Measurements from ENCODE around the gene SORBS2.

SORBS2 gene

GRCh38 chr4:185821029-185821419 lies 9.0 kb upstream of the SORBS2 start:
- no CpG with 5 or more reads among the region's 11 CpGs for WGBS (ENCODE audit: extremely low coverage, insufficient coverage, insufficient read length)
- no peak overlapping the region for H3K9ac ChIP-seq (ENCODE audit: low read length)
- H3K4me1 ChIP-seq (ENCODE audit: control insufficient read depth in 1 of 2, insufficient read depth in 2 of 2, low read length in 2 of 2), result no peaks in the 10 kb centered on the region
- H3K4me3 ChIP-seq (ENCODE audit: low read depth, low read length), result no peak overlapping the region
- H3K36me3 ChIP-seq (ENCODE audit: control insufficient read depth in 1 of 2, insufficient read depth in 2 of 2, low read length in 2 of 2), result no peaks in the 10 kb centered on the region
- no peak overlapping the region for H2AFZ ChIP-seq (ENCODE audit: insufficient read depth, low read length, poor library complexity)
- H3K23ac ChIP-seq (ENCODE audit: low read length), result no peak overlapping the region
- no peaks in the 10 kb centered on the region for H3K27me3 ChIP-seq (ENCODE audit: insufficient read depth, low read length)
- H2BK12ac ChIP-seq (ENCODE audit: low read length), result peak overlapping the region; percentile 2
- no peak overlapping the region for H3K4ac ChIP-seq (ENCODE audit: low read depth, low read length)
- no peak overlapping the region for H3K4me2 ChIP-seq (ENCODE audit: low read length)
- H4K12ac ChIP-seq (ENCODE audit: low read depth, low read length), result no peak overlapping the region
- no peak overlapping the region for H2AK5ac ChIP-seq (ENCODE audit: low read length)
- no peak overlapping the region for H3K18ac ChIP-seq (ENCODE audit: low read length)
- no peak overlapping the region for H3K27ac ChIP-seq (ENCODE audit: low read depth, low read length)
- no peak overlapping the region for H4K91ac ChIP-seq (ENCODE audit: low read depth, low read length)
- H3K79me2 ChIP-seq (ENCODE audit: control insufficient read depth, insufficient read depth, low read length, poor library complexity), result no peaks in the 10 kb centered on the region
- H2BK120ac ChIP-seq (ENCODE audit: insufficient read depth, low read length, poor library complexity), result no peak overlapping the region
- H3K79me1 ChIP-seq (ENCODE audit: low read length), result no peaks in the 10 kb centered on the region
- H3K9me3 ChIP-seq (ENCODE audit: insufficient read depth, low read depth, low read length), result peaks cover 1% of the 10 kb centered on the region
- no peak for DNase-seq
- no peak overlapping the region for H4K8ac ChIP-seq (ENCODE audit: low read depth, low read length)
- H3K14ac ChIP-seq (ENCODE audit: low read length), result peak overlapping the region; percentile 11
- H2BK5ac ChIP-seq (ENCODE audit: low read depth, low read length, poor library complexity), result no peak overlapping the region

- Histone ChIP-seq H4K8ac (ENCODE audit: low read depth, low read length) (no peak overlapping the region), H3K14ac (ENCODE audit: low read length) (no peak overlapping the region), H3K79me2 (ENCODE audit: control insufficient read depth, insufficient read depth, low read length, poor library complexity) (no peaks in the 10 kb centered on the region), H4K91ac (ENCODE audit: low read depth, low read length) (no peak overlapping the region), H3K4me1 (ENCODE audit: control insufficient read depth in 1 of 2, insufficient read depth in 2 of 2, low read length in 2 of 2) (no peaks in the 10 kb centered on the region), H2AK5ac (ENCODE audit: low read length) (no peak overlapping the region), H3K9me3 (ENCODE audit: insufficient read depth, low read depth, low read length) (peaks cover 1% of the 10 kb centered on the region), H2AFZ (ENCODE audit: insufficient read depth, low read length, poor library complexity) (no peak overlapping the region), H3K23ac (ENCODE audit: low read length) (no peak overlapping the region), H4K12ac (ENCODE audit: low read depth, low read length) (no peak overlapping the region), H3K27ac (ENCODE audit: low read depth, low read length) (no peak overlapping the region), H3K4ac (ENCODE audit: low read depth, low read length) (no peak overlapping the region), H3K4me2 (ENCODE audit: low read length) (no peak overlapping the region), H3K36me3 (ENCODE audit: control insufficient read depth in 1 of 2, insufficient read depth in 2 of 2, low read length in 2 of 2) (no peaks in the 10 kb centered on the region), H3K27me3 (ENCODE audit: insufficient read depth, low read length) (no peaks in the 10 kb centered on the region), H2BK12ac (ENCODE audit: low read length) (peak overlapping the region; percentile 2), H3K9ac (ENCODE audit: low read length) (no peak overlapping the region), H3K18ac (ENCODE audit: low read length) (no peak overlapping the region), H3K4me3 (ENCODE audit: low read depth, low read length) (no peak overlapping the region), H3K79me1 (ENCODE audit: low read length) (no peaks in the 10 kb centered on the region), H2BK5ac (ENCODE audit: low read depth, low read length, poor library complexity) (no peak overlapping the region), H2BK120ac (ENCODE audit: insufficient read depth, low read length, poor library complexity) (no peak overlapping the region)
- no peak for DNase-seq
- no CpG with 5 or more reads among the region's 29 CpGs for WGBS (ENCODE audit: extremely low coverage, insufficient coverage, insufficient read length)
Observed at GRCh38 chr4:185820146-185821028, 8.4 kb upstream of the SORBS2 start.

- H4K12ac ChIP-seq (ENCODE audit: low read depth, low read length), result no peak overlapping the region
- H2BK120ac ChIP-seq (ENCODE audit: insufficient read depth, low read length, poor library complexity), result no peak overlapping the region
- no peak overlapping the region for H3K18ac ChIP-seq (ENCODE audit: low read length)
- H2BK12ac ChIP-seq (ENCODE audit: low read length), result no peak overlapping the region
- H3K4me3 ChIP-seq (ENCODE audit: low read depth, low read length), result no peak overlapping the region
- H3K27ac ChIP-seq (ENCODE audit: low read depth, low read length), result no peak overlapping the region
- WGBS (ENCODE audit: extremely low coverage, insufficient coverage, insufficient read length), result no CpG with 5 or more reads among the region's 5 CpGs
- H3K27me3 ChIP-seq (ENCODE audit: insufficient read depth, low read length), result no peaks in the 10 kb centered on the region
- no peaks in the 10 kb centered on the region for H3K4me1 ChIP-seq (ENCODE audit: control insufficient read depth in 1 of 2, insufficient read depth in 2 of 2, low read length in 2 of 2)
- no peak overlapping the region for H3K14ac ChIP-seq (ENCODE audit: low read length)
- H3K79me2 ChIP-seq (ENCODE audit: control insufficient read depth, insufficient read depth, low read length, poor library complexity), result no peaks in the 10 kb centered on the region
- no peak overlapping the region for H2AK5ac ChIP-seq (ENCODE audit: low read length)
- H3K9me3 ChIP-seq (ENCODE audit: insufficient read depth, low read depth, low read length), result peaks cover 1% of the 10 kb centered on the region
- H2BK5ac ChIP-seq (ENCODE audit: low read depth, low read length, poor library complexity), result no peak overlapping the region
- H3K79me1 ChIP-seq (ENCODE audit: low read length), result no peaks in the 10 kb centered on the region
- H3K4ac ChIP-seq (ENCODE audit: low read depth, low read length), result no peak overlapping the region
- no peaks in the 10 kb centered on the region for H3K36me3 ChIP-seq (ENCODE audit: control insufficient read depth in 1 of 2, insufficient read depth in 2 of 2, low read length in 2 of 2)
- DNase-seq, result no peak
- no peak overlapping the region for H3K4me2 ChIP-seq (ENCODE audit: low read length)
- no peak overlapping the region for H4K91ac ChIP-seq (ENCODE audit: low read depth, low read length)
- H2AFZ ChIP-seq (ENCODE audit: insufficient read depth, low read length, poor library complexity), result no peak overlapping the region
- H4K8ac ChIP-seq (ENCODE audit: low read depth, low read length), result no peak overlapping the region
- H3K9ac ChIP-seq (ENCODE audit: low read length), result no peak overlapping the region
- H3K23ac ChIP-seq (ENCODE audit: low read length), result no peak overlapping the region
Observed at GRCh38 chr4:185819144-185819543, 7.2 kb upstream of the SORBS2 start.

- Histone ChIP-seq H3K4me2 (ENCODE audit: low read length) (no peak overlapping the region), H3K18ac (ENCODE audit: low read length) (no peak overlapping the region), H3K4me3 (ENCODE audit: low read depth, low read length) (no peak overlapping the region), H3K14ac (ENCODE audit: low read length) (no peak overlapping the region), H3K9me3 (ENCODE audit: insufficient read depth, low read depth, low read length) (peaks cover 1% of the 10 kb centered on the region), H3K4me1 (ENCODE audit: control insufficient read depth in 1 of 2, insufficient read depth in 2 of 2, low read length in 2 of 2) (no peaks in the 10 kb centered on the region), H2AK5ac (ENCODE audit: low read length) (no peak overlapping the region), H2BK5ac (ENCODE audit: low read depth, low read length, poor library complexity) (no peak overlapping the region), H3K36me3 (ENCODE audit: control insufficient read depth in 1 of 2, insufficient read depth in 2 of 2, low read length in 2 of 2) (no peaks in the 10 kb centered on the region), H2BK12ac (ENCODE audit: low read length) (no peak overlapping the region), H4K91ac (ENCODE audit: low read depth, low read length) (no peak overlapping the region), H3K23ac (ENCODE audit: low read length) (no peak overlapping the region), H2BK120ac (ENCODE audit: insufficient read depth, low read length, poor library complexity) (no peak overlapping the region), H3K79me2 (ENCODE audit: control insufficient read depth, insufficient read depth, low read length, poor library complexity) (no peaks in the 10 kb centered on the region), H3K9ac (ENCODE audit: low read length) (no peak overlapping the region), H4K12ac (ENCODE audit: low read depth, low read length) (no peak overlapping the region), H3K4ac (ENCODE audit: low read depth, low read length) (no peak overlapping the region), H3K79me1 (ENCODE audit: low read length) (no peaks in the 10 kb centered on the region), H3K27ac (ENCODE audit: low read depth, low read length) (no peak overlapping the region), H2AFZ (ENCODE audit: insufficient read depth, low read length, poor library complexity) (no peak overlapping the region), H3K27me3 (ENCODE audit: insufficient read depth, low read length) (no peaks in the 10 kb centered on the region), H4K8ac (ENCODE audit: low read depth, low read length) (no peak overlapping the region)
- no peak for DNase-seq
- WGBS (ENCODE audit: extremely low coverage, insufficient coverage, insufficient read length), result no CpG with 5 or more reads among the region's 8 CpGs
Observed at GRCh38 chr4:185817403-185817818, 5.4 kb upstream of the SORBS2 start.

All from trophoblast cell (in vitro differentiated cells and primary cell).